Activated CD8-positive, alpha-beta memory T cell treated with anti-CD3 and anti-CD28 coated beads, Interleukin-2, amount 50 U/mL, for 4 hours (primary cell): ENCODE results near the gene TGFBR1.
A peak's percentile ranks its signal among the peaks of the same experiment; 100 is the strongest.
"Not testable (repeated sequence)": the region's sequence is repeated elsewhere in the genome, so short reads cannot be mapped to it uniquely, and the experiment has no call there.

Experiments used
- DNase-seq: peaks from one replicate; pipeline ENCODE4 v3.0.0-alpha.2; 2020

Gene TGFBR1

GRCh38 chr9:99076483-99077171, 28.3 kb upstream of the TGFBR1 start:
- peak; percentile 52 for DNase-seq

DNA sequence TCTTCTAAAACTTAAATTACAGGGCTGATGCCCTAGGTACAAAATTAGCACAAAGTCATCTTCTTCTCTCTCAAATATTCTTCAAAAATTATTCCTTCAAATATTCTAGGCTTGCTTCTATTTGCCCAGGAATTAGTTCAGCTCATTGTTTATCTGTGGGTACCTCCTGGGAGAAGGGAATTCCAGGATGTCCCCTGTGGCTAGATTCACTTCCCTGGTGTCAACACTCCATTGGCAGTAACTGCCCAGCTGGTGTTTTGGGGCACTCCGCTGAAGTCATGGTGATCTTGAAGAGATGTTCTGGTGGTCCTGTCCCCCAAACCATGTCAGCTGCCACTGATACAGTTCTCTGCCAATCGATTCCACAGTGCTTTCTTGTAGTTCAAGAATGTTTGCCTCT, 26.2 kb upstream of the TGFBR1 start:
- no peak for DNase-seq

DNA sequence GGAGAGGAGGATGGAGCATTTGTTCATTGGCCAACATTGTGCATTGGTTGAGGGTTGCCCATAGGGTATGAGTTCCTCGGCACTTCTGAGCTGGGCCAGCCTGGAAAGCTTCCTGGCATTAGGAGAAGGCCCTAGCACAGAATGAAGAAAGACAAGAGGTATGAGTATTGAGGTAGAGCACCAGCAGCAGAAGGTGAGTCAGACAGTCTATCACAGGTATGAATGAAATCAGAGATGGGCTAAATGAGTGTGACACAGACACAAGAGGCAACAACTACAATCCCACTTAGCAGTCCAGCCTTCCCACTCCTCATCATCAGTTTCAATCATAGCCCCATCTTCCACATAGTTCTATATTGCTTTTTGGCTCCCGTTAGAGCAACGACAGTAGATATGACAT, 25.4 kb upstream of the TGFBR1 start:
- no peak for DNase-seq

GRCh38 chr9:99083051-99083450, 21.9 kb upstream of the TGFBR1 start:
- no peak for DNase-seq

DNA sequence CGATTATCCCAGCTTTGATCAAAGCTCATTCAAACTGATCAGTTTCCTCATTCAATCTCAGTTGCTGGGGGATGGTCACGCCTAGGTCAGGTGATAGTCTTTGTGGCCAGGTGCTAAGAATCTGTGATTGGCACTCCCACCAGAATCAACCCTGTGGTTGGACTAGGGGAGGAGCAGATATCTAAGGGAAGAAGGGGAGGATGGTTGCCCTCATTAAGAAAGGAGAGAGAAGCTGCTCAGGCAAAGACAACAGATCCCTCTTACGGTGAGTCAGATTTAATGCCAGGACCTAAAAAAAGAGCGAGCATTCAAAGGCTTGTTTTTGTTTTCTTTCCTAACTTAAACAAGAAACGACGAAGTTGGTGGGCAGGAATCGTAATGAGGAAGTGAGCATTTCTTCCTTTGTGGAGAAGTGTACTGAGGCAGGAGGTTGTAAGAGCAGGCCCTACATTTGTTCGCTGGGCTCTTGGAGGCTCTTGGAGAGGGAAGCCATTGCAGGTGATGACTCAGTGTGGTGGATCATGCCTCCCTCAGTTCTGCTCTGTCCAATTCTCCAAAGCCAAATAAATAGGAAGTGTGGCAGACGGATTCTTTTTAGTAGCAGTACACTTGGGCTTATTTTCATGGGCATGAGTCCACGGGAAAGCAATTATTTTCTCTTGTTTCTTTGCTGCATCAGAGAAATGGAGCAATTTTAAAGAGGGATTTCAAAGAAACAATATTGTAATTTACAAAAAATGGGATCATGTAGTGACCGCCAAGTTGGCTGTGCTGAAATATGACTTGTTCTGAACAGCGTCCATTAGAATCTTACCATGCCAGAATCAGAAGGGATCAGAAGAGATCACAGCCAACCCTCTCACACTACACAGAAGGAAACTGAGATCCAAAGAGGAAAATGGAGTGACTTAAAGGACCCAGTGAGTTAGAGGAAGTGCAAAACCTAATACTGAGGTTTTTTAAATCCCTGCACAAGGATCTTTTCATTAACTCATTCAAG, 18.7 kb upstream of the TGFBR1 start:
- no peak for DNase-seq

GRCh38 chr9:99087462-99087861, 17.5 kb upstream of the TGFBR1 start:
- DNase-seq = no peak

- no peak for DNase-seq
Measured at GRCh38 chr9:99090336-99091130, 14.4 kb upstream of the TGFBR1 start.

GRCh38 chr9:99092643-99093491, 12.0 kb upstream of the TGFBR1 start:
- no peak for DNase-seq

DNA sequence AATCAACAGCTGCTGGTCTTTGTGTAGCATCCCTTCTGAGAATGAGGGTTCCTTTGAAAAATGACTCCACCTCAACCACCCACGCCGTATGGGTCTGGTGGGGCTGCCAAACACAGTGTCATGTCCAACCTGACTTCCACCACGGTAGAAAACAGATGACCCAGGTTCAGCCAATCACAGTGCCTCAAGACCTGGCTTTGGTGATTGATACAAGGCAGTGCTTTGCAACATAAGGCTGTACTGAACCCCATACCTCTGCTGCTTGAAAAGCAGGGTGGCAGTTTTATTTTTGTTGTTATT, 11.5 kb upstream of the TGFBR1 start:
- DNase-seq = no peak

- no peak for DNase-seq
Measured at GRCh38 chr9:99095565-99095964, 9.3 kb upstream of the TGFBR1 start.

- no peak for DNase-seq
Measured at GRCh38 chr9:99096409-99096808, 8.5 kb upstream of the TGFBR1 start.

DNA sequence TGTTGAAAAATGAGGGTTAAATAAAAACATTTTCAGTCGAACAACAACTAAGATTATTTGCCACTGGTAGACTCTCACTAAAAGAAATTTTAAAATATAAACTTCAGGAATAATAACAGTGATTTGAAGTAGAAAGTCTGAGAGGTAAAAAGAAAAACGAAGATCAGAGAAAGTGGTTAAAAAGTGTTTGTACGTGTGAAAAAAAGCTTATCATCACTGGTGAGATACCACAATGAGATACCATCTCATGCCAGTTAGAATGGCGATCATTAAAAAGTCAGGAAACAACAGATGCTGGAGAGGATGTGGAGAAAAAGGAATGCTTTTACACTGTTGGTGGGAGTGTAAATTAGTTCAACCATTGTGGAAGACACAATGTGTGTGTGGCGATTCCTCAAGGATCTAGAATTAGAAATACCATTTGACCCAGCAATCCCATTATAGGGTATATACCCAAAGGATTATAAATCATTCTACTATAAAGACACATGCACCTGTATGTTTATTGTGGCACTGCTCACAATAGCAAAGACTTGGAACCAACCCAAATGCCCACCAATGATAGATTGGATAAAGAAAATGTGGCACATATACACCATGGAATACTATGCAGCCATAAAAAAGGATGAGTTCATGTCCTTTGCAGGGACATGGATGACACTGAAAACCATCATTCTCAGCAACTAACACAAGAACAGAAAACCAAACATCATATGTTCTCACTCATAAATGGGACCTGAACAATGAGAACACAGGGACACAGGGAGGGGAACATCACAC, 4.9 kb upstream of the TGFBR1 start:
- DNase-seq = not testable (repeated sequence)

DNA sequence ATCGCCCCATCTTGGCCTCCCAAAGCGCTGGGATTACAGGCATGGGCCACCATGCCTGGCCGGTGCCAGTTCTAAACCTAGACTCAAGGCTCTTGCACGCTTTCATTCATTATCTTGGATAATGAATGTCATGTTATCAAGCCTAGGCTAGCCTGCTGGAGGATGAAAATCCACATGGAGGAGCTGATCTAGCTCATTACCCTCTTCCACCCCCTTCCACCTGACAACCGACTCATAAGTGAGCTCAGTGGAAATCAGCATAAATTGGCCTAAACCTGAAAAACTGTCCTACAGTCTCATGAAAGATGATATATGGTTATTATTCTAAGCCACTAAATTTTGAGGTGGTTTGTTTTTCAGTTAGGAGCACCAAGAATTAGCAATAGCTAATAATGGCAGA, 3.6 kb upstream of the TGFBR1 start:
- DNase-seq = no peak

DNA sequence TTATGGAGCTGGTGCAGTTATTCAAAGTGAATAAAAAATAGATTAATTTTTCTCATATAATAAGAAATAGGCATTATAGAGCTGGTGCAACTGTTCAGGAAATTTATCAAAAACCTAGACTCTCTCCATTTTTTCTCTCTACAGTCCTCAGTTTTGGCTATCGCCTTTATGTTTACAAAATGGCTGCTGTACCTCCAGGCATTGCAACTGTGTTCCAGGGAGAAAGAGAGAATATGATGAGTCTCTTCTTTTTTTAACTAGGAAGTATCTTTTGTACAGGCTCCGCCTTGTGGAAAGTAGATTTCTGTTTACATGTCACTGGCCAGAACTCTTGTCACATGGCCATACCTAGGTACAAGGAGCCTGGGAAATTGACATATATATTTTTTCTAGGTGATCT, 3.1 kb upstream of the TGFBR1 start:
- DNase-seq = no peak

DNA sequence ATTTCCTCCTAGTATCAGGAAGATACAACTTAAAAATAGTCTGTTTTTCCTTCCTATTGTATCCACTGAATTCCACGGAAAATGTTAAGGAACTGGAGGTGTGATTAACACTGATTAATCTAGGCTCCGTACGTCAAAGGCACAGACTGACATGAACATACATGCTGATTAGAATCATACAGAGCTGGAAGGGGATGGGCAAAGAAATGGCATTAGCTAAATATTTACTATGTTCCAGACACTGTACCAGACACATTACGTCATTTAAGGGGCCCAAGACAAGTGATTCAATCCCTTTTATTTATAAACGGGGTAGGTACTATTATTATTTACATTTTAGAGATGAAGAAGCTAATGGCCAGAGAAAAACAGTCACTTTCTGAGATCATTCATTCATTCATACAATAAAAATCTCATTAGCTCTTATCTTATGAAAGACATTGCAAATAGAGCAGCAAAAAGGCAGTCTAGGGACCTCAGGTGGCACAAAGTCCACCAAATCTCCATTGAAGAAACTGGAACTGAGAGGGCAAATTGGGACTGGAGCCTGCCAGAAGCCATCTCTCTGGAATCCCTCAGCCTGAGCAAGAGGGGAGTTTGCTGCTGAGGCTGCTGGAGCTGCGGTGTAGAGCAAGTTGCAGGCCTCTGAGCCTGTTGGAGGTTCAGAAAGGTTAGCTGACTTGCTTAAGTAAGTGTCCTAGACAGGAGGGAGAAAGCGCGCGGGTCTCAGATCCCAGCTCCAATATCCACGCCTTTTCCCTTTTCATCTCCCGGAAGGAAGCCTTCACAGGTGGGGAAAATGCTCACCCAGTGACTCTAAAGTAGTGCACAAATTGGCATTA, 1.6 kb upstream of the TGFBR1 start:
- DNase-seq = no peak

- DNase-seq = no peak
Measured at GRCh38 chr9:99103901-99104458, 933 bp upstream of the TGFBR1 start.

DNA sequence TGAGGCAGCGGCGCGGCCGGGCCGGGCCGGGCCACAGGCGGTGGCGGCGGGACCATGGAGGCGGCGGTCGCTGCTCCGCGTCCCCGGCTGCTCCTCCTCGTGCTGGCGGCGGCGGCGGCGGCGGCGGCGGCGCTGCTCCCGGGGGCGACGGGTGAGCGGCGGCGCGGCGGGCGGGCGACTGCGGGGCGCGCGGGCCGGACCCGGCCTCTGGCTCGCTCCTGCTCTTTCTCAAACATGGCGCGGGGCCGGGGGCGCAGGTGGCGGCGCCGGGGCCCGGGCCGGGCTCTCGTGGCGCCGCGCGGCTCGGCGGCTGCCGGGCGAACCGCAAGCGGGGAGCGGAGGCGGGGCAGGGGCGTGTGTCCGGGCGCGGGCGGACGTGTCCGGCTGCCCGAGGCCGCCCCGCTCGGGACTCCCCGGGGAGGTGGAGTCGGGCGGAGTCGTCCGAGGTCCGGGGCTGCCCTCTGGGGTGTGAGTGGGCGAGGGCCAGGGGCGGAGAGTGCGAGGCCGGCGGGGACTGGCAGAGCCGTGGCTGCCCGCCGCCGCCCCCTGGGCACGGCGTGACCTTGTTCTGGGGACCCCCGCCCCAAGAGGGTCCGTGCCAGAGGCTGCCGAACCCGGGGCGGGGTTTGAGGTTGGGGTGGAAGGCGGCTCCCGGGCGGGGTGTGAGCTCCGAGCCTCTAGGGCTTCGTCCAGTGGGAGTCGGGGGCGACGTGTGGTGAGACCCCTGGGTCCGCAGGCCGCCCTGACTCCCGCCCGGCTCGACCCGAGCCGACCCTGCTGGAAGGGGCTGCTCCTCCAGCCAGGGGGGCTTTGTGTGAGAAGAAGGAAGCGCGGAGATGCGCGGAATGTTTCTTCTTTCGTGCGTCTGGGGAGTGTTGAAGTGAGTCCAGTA, 485 bp downstream of the TGFBR1 start:
- peak; percentile 42 for DNase-seq

DNA sequence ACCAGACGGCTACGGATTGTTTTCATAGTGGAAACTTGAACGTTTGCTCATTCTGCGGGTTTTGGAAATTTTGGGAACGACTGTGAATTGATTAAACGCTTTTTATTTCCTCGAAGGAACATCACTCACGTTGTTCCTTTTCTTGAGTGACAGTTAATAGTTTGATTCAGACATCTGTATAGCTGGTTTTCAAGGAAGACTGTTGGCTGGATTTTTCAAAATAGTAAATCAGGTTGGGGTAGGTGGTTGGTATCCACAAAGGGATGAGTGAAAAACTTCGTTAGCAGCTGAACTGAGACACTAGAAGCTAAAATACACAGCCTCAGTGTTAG, 1.1 kb downstream of the TGFBR1 start:
- DNase-seq = no peak

- DNase-seq = no peak
Measured at GRCh38 chr9:99107421-99107820, 2.5 kb downstream of the TGFBR1 start.

DNA sequence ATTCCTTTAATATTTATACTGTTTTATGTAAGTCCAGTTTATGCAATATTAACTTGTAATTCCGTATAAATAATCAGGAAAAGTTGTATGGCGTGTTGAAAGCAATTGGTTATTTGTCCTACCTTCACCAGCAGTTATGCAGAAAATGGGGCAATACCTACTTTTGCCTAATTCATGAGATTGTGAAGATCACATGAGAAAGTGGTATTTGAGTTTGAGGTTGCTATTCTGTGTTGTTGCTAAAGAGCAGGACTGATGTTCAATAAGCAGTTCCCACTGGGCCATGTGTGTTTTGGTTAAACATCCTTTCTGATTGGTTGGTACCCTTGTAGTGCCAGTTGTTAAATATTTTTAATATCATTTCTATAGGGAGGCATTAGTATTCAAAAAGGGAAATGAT, 3.2 kb downstream of the TGFBR1 start:
- no peak for DNase-seq
